ENCODE results near the gene SHISA7. TPM values are rescaled to one million over a fixed set of nuclear protein-coding genes. Genes with fewer than 3 reads are reported as not detected.
A peak's percentile ranks its signal among the peaks of the same experiment; 100 is the strongest.

SHISA7 gene
- polyA plus RNA-seq, 1 of the 3 experiments (the other 2 are of a cell fraction) = 0.02 TPM

GRCh38 chr19:55398200-55398925, 44.7 kb downstream of the SHISA7 start:
- H3K4me3 ChIP-seq (ENCODE audit: low read depth in 2 of 2, low read length in 1 of 2) = no peak overlapping the region
- peaks cover 15% of the 10 kb centered on the region; the same call in 1 of the 2 replicates for H3K79me2 ChIP-seq (ENCODE audit: insufficient read depth)
- H3K27me3 ChIP-seq (ENCODE audit: insufficient read depth) = no peaks in the 10 kb centered on the region
- no peaks in the 10 kb centered on the region for H3K9me3 ChIP-seq
- peaks cover 18 to 28% of the 10 kb centered on the region in 2 experiments for H3K36me3 ChIP-seq (replicated peaks in 1 of 2; ENCODE audit: control insufficient read depth in 1 of 2, insufficient read depth in 2 of 2, low read length in 1 of 2)
- no peak overlapping the region for H3K27ac ChIP-seq (ENCODE audit: low read depth in 2 of 2, low read length in 1 of 2)
- TF ChIP-seq POLR2AphosphoS5 (IDR thresholded peaks at IDR 0.05; ENCODE audit: low read depth, low read length) = no peak
- no peak for TF ChIP-seq TAF1 (IDR thresholded peaks at IDR 0.05; ENCODE audit: borderline replicate concordance, low read depth, low read length)
- TF ChIP-seq CHD2 (IDR thresholded peaks at IDR 0.05; ENCODE audit: low read length, partially characterized antibody) = no peak
- no peak for TF ChIP-seq MEF2A (IDR thresholded peaks at IDR 0.05; ENCODE audit: borderline replicate concordance, low read depth)
- no peak for TF ChIP-seq ZBTB33 (IDR thresholded peaks at IDR 0.05; ENCODE audit: borderline replicate concordance, low read depth)
- no peak for TF ChIP-seq TCF12 (IDR thresholded peaks at IDR 0.05)
- TF ChIP-seq GATA2 (CRISPR knock-in tag; IDR thresholded peaks at IDR 0.05) = no peak
- POLR2A ChIA-PET = interaction anchor here (1.6 to 2.8 kb wide), 4 partner anchors 7 to 9 kb away, joined by 7 to 10 read pairs (median 8); partner anchors contain the start of gene UBE2S
- no peak overlapping the region for H2AFZ ChIP-seq (ENCODE audit: low read depth)
- H3F3A ChIP-seq (replicated peaks; ENCODE audit: insufficient read depth) = peaks cover 46% of the 10 kb centered on the region
- H3K4me1 ChIP-seq (ENCODE audit: control insufficient read depth in 1 of 2, insufficient read depth in 2 of 2, low read depth in 1 of 2, low read length in 1 of 2) = peaks cover 7 to 8% of the 10 kb centered on the region in 2 experiments; a peak in 1 of 4 replicates
- no peaks in the 10 kb centered on the region for H3K9me2 ChIP-seq
- no peak overlapping the region for H3K9ac ChIP-seq
- no peak for DNase-seq
- H3K4me2 ChIP-seq = no peak overlapping the region
- CTCF ChIA-PET = interaction anchor here (0.9 to 2.9 kb wide), 2 partner anchors 20 to 97 kb away, joined by 3 to 8 read pairs; no protein-coding TSS in a partner anchor
- H4K20me1 ChIP-seq (ENCODE audit: insufficient read depth) = peaks cover 29% of the 10 kb centered on the region
- WGBS (ENCODE audit: low lambda C conversion rate) = 98% methylated on average over 10 of the region's 12 CpGs

GRCh38 chr19:55392820-55393761, 50.0 kb downstream of the SHISA7 start:
- CTCF ChIA-PET = interaction anchor here (0.5 to 2.5 kb wide), 3 partner anchors 9 to 252 kb away, joined by 3 to 12 read pairs (median 3); no protein-coding TSS in a partner anchor
- H3K27ac ChIP-seq (ENCODE audit: low read depth in 2 of 2, low read length in 1 of 2) = no peak overlapping the region
- TF ChIP-seq NRF1 (IDR thresholded peaks at IDR 0.05; ENCODE audit: low read depth, low read length) = no peak
- no peak for TF ChIP-seq SMC3 (IDR thresholded peaks at IDR 0.05; ENCODE audit: low read depth, low read length)
- TF ChIP-seq ZBTB33 (IDR thresholded peaks at IDR 0.05; ENCODE audit: borderline replicate concordance, low read depth) = no peak
- TF ChIP-seq FOXM1 (IDR thresholded peaks at IDR 0.05; ENCODE audit: low read depth) = no peak
- no peak for TF ChIP-seq CTCF (IDR thresholded peaks at IDR 0.05)
- no peak for TF ChIP-seq EP300 (IDR thresholded peaks at IDR 0.05; ENCODE audit: borderline replicate concordance in 1 of 2, low read depth in 1 of 2, low read length in 1 of 2)
- TF ChIP-seq PBX3 (IDR thresholded peaks at IDR 0.05) = no peak
- no peak for TF ChIP-seq ELF1 (IDR thresholded peaks at IDR 0.05)
- no peak for TF ChIP-seq JUND (IDR thresholded peaks at IDR 0.05)
- no peak for TF ChIP-seq FOSL2 (IDR thresholded peaks at IDR 0.05; ENCODE audit: borderline replicate concordance, low read depth)
- TF ChIP-seq GABPA (IDR thresholded peaks at IDR 0.05; ENCODE audit: low read depth) = no peak

More at GRCh38 chr19:55392820-55393761, 50.0 kb downstream of the SHISA7 start:
- H3K9me3 ChIP-seq = no peaks in the 10 kb centered on the region
- H3K4me3 ChIP-seq (ENCODE audit: low read depth in 2 of 2, low read length in 1 of 2) = no peak overlapping the region
- H3K9me2 ChIP-seq = no peaks in the 10 kb centered on the region
- H3K4me1 ChIP-seq (ENCODE audit: control insufficient read depth in 1 of 2, insufficient read depth in 2 of 2, low read depth in 1 of 2, low read length in 1 of 2) = peaks cover 14 to 28% of the 10 kb centered on the region in 2 experiments; a peak in 3 of 4 replicates
- H3K36me3 ChIP-seq (replicated peaks in 1 of 2; ENCODE audit: control insufficient read depth in 1 of 2, insufficient read depth in 2 of 2, low read length in 1 of 2) = peaks cover 24 to 30% of the 10 kb centered on the region in 2 experiments
- no peak overlapping the region for H3K9ac ChIP-seq
- POLR2A ChIA-PET = interaction anchor here (0.7 to 4.5 kb wide), 2 partner anchors 9 to 14 kb away, joined by 4 to 33 read pairs; partner anchors contain the start of gene UBE2S
- WGBS (ENCODE audit: low lambda C conversion rate) = 85% methylated on average over 18 of the region's 18 CpGs
- peak; percentile 42 for DNase-seq
- H3F3A ChIP-seq (replicated peaks; ENCODE audit: insufficient read depth) = peaks cover 42% of the 10 kb centered on the region
- H3K79me2 ChIP-seq (ENCODE audit: insufficient read depth) = peaks cover 24% of the 10 kb centered on the region
- no peak overlapping the region for H2AFZ ChIP-seq (ENCODE audit: low read depth)
- H3K4me2 ChIP-seq = no peak overlapping the region
- H4K20me1 ChIP-seq (ENCODE audit: insufficient read depth) = peaks cover 44% of the 10 kb centered on the region
- H3K27me3 ChIP-seq (ENCODE audit: insufficient read depth) = no peaks in the 10 kb centered on the region
